HG02885 (cell line): Measurements from ENCODE around the gene SOX6.
"Not testable (repeated sequence)": the region's sequence is repeated elsewhere in the genome, so short reads cannot be mapped to it uniquely, and the experiment has no call there.

Experiments used
- ATAC-seq: cut with Tn5 transposase; IDR thresholded peaks from one replicate; pipeline ENCODE4 v1.9.1; 2021; ENCODE audit warnings: mild to moderate bottlenecking; ENCODE audit not compliant: unreplicated experiment, poor library complexity

The SOX6 gene

GRCh38 chr11:15922745-15923144 is 433.6 kb downstream of the SOX6 start:
- not testable (repeated sequence) for ATAC-seq

GRCh38 chr11:15920856-15921629 is 435.3 kb downstream of the SOX6 start:
- ATAC-seq = no peak

DNA sequence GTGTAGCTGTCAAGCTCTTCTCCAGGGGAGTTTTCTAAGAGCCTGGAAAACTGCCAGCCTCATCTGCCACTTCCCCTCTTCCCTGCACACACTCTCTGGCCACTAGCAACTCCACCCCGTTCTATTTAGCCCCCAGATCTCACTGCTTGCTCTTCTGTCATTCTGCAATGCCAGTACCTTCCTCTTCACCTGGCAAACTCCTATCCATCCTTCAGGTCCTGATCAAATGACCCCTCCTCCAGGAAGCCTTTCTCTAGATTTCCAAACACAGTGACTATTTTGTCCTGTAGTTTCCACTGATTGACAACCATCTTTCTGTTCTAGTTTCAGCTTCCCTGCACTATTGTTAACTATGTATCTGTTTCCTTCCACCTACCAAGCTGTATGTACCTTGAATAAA is 437.7 kb downstream of the SOX6 start:
- no peak for ATAC-seq

GRCh38 chr11:15918212-15918611 is 438.1 kb downstream of the SOX6 start:
- ATAC-seq = no peak
